Tibial nerve (tissue), 4 donors: ENCODE results near the gene ZDHHC1. TPM values are rescaled to one million over a fixed set of nuclear protein-coding genes. Genes with fewer than 3 reads are reported as not detected.

Experiments
- DNase-seq, 2 donors: peaks; one replicate each; pipeline ENCODE4 v3.0.0-alpha.2; 2019; ENCODE audit warnings: low spot score in 2 of 2
- H3K27ac ChIP-seq, 4 donors: fragments of 200-600 bp; sonication (generic) in 3 of 4; one replicate each; pipeline ENCODE4 v1.5.1; 2017 to 2019; ENCODE audit warnings: mild to moderate bottlenecking in 1 of 4
- H3K27me3 ChIP-seq, 2 donors: fragments of 200-600 bp; sonication (generic) in 1 of 2; one replicate each; pipeline versions ENCODE4 v1.5.1 to v1.6.0; 2017 to 2019
- H3K36me3 ChIP-seq, 3 donors: fragments of 200-600 bp; sonication (generic); one replicate each; pipeline ENCODE4 v1.5.1; 2018 to 2019
- H3K4me1 ChIP-seq, 4 donors: fragments of 200-600 bp; sonication (generic) in 3 of 4; one replicate each; pipeline ENCODE4 v1.5.1; 2017 to 2019
- H3K4me3 ChIP-seq, 4 donors: fragments of 200-600 bp; sonication (generic) in 3 of 4; one replicate each; pipeline ENCODE4 v1.5.1; 2017 to 2019; ENCODE audit warnings: mild to moderate bottlenecking in 1 of 4, moderate library complexity in 1 of 4
- H3K9me3 ChIP-seq, 4 donors: fragments of 200-600 bp; sonication (generic) in 3 of 4; one replicate each; pipeline ENCODE4 v1.5.1; 2017 to 2019
- EP300 ChIP-seq, 2 donors: sonication (generic); formaldehyde crosslinking; IDR thresholded peaks; one replicate each; pipeline ENCODE4 v1.6.1; 2017; ENCODE audit warnings: antibody characterized with exemption in 2 of 2, mild to moderate bottlenecking in 1 of 2
- POLR2A ChIP-seq, 2 donors: fragments of 450-650 bp; IDR thresholded peaks; one replicate each; pipeline ENCODE4 v1.6.1; 2017; ENCODE audit warnings: antibody characterized with exemption in 2 of 2, mild to moderate bottlenecking in 2 of 2, moderate library complexity in 2 of 2
- WGBS, 2 donors: methylation state at CpG; one replicate each; pipeline ENCODE4 v1.1.5; 2018; 5-methylcytosine and 5-hydroxymethylcytosine counted together
- total RNA-seq, 4 donors: library from RNA; depleted of rRNA; stranded (reverse); fragments of >200 nt; gene quantifications; one replicate each; pipeline ENCODE4 v1.1.0, GENCODE V29; 2016
- TF ChIP-seq, protein P1 (sequence below), 5 experiments: fragments of 200-600 bp in 3 of 5; fragments of 450-650 bp in 2 of 5; sonication (generic) in 3 of 5; IDR thresholded peaks; one replicate each; pipeline ENCODE4 v1.5.1; 2016 to 2019; ENCODE audit warnings: antibody characterized with exemption in 5 of 5, mild to moderate bottlenecking in 3 of 5, moderate library complexity in 2 of 5

Gene ZDHHC1
- total RNA-seq, 4 donors from 2014 or later: 24.3 to 46.2 (median 32.8) TPM

DNA sequence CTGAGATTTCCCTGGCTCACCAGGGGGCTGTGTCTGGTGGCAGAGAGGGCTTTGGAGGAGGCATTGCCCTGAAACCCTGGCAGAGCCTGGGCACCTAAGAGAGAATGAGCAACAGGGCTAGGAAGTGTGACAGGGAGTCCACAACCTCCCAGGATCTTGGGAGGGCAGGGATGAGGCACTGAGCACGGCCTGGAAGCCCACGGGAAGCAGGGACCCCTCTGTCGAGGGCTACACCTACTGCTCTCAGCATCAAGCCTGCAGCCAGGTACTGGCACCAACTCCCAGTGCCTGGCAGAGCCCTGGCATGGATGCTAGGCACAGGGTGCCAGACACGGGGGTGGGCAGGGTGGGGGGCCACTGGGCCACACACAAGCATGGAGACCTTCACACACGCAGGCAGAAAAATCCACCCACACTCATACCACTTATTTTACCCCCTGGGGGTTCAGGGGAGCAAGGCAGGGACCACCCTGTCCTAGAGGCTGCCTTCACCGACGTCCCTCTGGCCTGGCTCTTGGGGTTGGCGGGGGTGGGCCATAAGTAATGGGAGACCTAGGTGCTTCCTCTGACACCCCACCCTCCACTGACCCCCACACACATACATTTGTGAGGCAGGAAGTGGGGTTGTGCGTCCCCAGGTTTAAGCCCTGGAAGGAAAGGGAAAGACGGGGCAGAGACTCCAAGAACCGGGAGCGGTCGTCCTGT, 13.7 kb upstream of the ZDHHC1 start:
- Histone ChIP-seq H3K4me1 (peaks cover 0 to 33% (median 12%) of the 10 kb centered on the region in 4 donors), H3K27ac (peak overlapping the region in 1 of 4 donors; percentile 73), H3K36me3 (no peaks in the 10 kb centered on the region), H3K9me3 (no peaks in the 10 kb centered on the region), H3K4me3 (peak overlapping the region; percentile 29 to 53 (median 48)), H3K27me3 (peaks cover 0 to 10% of the 10 kb centered on the region in 2 donors)
- no peak for TF ChIP-seq POLR2A (IDR thresholded peaks at IDR 0.05)
- TF ChIP-seq, protein P1, sequence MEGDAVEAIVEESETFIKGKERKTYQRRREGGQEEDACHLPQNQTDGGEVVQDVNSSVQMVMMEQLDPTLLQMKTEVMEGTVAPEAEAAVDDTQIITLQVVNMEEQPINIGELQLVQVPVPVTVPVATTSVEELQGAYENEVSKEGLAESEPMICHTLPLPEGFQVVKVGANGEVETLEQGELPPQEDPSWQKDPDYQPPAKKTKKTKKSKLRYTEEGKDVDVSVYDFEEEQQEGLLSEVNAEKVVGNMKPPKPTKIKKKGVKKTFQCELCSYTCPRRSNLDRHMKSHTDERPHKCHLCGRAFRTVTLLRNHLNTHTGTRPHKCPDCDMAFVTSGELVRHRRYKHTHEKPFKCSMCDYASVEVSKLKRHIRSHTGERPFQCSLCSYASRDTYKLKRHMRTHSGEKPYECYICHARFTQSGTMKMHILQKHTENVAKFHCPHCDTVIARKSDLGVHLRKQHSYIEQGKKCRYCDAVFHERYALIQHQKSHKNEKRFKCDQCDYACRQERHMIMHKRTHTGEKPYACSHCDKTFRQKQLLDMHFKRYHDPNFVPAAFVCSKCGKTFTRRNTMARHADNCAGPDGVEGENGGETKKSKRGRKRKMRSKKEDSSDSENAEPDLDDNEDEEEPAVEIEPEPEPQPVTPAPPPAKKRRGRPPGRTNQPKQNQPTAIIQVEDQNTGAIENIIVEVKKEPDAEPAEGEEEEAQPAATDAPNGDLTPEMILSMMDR (IDR thresholded peaks at IDR 0.05): no peak
- no peak for TF ChIP-seq EP300 (IDR thresholded peaks at IDR 0.05)
- WGBS, 2 donors: 48 to 53% methylated on average over 12 to 13 of the region's 13 CpGs
- DNase-seq: no peak

GRCh38 chr16:67429053-67429798, 12.9 kb upstream of the ZDHHC1 start:
- H3K4me1 ChIP-seq: peaks cover 0 to 34% (median 12%) of the 10 kb centered on the region in 4 donors
- WGBS, 2 donors: 99 to 100% methylated on average over 3 of the region's 3 CpGs
- H3K27ac ChIP-seq: peak overlapping the region in 1 of 4 donors; percentile 73
- no peak for DNase-seq
- TF ChIP-seq EP300 (IDR thresholded peaks at IDR 0.05): no peak
- TF ChIP-seq, protein P1 (IDR thresholded peaks at IDR 0.05): no peak
- no peak for TF ChIP-seq POLR2A (IDR thresholded peaks at IDR 0.05)
- H3K9me3 ChIP-seq: no peaks in the 10 kb centered on the region
- no peaks in the 10 kb centered on the region for H3K36me3 ChIP-seq
- no peak overlapping the region for H3K4me3 ChIP-seq
- H3K27me3 ChIP-seq: peaks cover 0 to 10% of the 10 kb centered on the region in 2 donors

- WGBS, 2 donors: 30 to 32% methylated on average over 11 of the region's 11 CpGs
- peaks cover 0 to 41% (median 12%) of the 10 kb centered on the region in 4 donors for H3K4me1 ChIP-seq
- no peaks in the 10 kb centered on the region for H3K9me3 ChIP-seq
- peaks cover 0 to 10% of the 10 kb centered on the region in 2 donors for H3K27me3 ChIP-seq
- DNase-seq: peak; percentile 44 to 57
- H3K36me3 ChIP-seq: no peaks in the 10 kb centered on the region
- TF ChIP-seq, protein P1 (IDR thresholded peaks at IDR 0.05): peak; percentile 72 to 90 (median 77)
- TF ChIP-seq POLR2A (IDR thresholded peaks at IDR 0.05) (no peak), EP300 (IDR thresholded peaks at IDR 0.05) (no peak)
- no peak overlapping the region for H3K4me3 ChIP-seq
- peak overlapping the region in 1 of 4 donors; percentile 73 for H3K27ac ChIP-seq
Observed at GRCh38 chr16:67428146-67428731, 12.0 kb upstream of the ZDHHC1 start.

DNA sequence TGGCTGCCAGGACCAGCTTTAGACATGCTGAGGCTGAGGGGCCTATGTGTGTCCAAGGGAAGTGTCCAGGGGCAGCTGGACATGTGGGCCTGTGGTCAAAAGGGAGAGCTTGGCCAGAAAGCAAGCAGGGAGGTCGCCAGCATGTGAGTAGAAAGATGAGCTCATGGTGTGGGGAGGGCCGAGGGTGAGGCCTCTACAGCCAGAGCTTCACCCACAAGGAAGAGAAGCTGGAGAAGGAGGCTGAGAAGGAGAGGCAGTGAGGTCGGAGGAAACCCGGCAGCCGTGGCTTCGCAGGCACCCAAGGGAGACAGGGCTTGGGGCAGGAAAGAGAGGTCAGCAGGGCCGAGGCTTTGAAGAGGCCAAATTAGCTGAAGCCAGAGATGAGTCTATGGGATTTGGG, 10.7 kb upstream of the ZDHHC1 start:
- no peak for DNase-seq
- no peak for TF ChIP-seq POLR2A (IDR thresholded peaks at IDR 0.05)
- no peak for TF ChIP-seq EP300 (IDR thresholded peaks at IDR 0.05)
- TF ChIP-seq, protein P1 (IDR thresholded peaks at IDR 0.05): no peak
- WGBS, 2 donors: 57 to 59% methylated on average over 7 of the region's 7 CpGs
- H3K4me3 ChIP-seq: no peak overlapping the region
- no peak overlapping the region for H3K27ac ChIP-seq
- no peaks in the 10 kb centered on the region for H3K9me3 ChIP-seq
- no peaks in the 10 kb centered on the region for H3K36me3 ChIP-seq
- H3K27me3 ChIP-seq: peaks cover 0 to 10% of the 10 kb centered on the region in 2 donors
- peaks cover 0 to 33% (median 11%) of the 10 kb centered on the region in 4 donors for H3K4me1 ChIP-seq
